Measurements from ENCODE around the gene C2orf74.
"Not testable (repeated sequence)": the region's sequence is repeated elsewhere in the genome, so short reads cannot be mapped to it uniquely, and the experiment has no call there.

C2orf74 gene

DNA sequence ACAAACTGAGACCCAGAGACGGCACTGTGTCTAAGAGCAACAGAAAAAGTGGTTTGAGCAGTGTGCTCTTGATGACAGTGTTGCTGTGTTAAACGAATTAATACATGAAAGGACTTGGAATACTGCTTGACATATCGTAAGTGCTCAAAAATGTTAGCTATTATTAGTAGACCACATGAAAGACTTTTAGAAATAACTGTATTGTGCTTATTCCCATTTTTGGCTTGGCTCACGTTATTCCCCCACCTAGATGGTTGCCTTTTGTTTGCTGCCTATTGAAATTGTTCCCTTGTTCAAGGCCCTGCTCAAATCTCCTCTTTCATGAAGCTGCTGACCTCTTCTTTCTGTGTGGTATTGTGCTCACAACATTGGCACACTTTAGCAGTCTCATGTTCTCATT, 27.8 kb upstream of the C2orf74 start:
- no peak for DNase-seq (ENCODE audit: low read depth)
- TF ChIP-seq, protein P1, sequence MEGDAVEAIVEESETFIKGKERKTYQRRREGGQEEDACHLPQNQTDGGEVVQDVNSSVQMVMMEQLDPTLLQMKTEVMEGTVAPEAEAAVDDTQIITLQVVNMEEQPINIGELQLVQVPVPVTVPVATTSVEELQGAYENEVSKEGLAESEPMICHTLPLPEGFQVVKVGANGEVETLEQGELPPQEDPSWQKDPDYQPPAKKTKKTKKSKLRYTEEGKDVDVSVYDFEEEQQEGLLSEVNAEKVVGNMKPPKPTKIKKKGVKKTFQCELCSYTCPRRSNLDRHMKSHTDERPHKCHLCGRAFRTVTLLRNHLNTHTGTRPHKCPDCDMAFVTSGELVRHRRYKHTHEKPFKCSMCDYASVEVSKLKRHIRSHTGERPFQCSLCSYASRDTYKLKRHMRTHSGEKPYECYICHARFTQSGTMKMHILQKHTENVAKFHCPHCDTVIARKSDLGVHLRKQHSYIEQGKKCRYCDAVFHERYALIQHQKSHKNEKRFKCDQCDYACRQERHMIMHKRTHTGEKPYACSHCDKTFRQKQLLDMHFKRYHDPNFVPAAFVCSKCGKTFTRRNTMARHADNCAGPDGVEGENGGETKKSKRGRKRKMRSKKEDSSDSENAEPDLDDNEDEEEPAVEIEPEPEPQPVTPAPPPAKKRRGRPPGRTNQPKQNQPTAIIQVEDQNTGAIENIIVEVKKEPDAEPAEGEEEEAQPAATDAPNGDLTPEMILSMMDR (IDR thresholded peaks at IDR 0.05; ENCODE audit: low read length, missing control alignments), result no peak
- no peak overlapping the region for H3K4me3 ChIP-seq (replicated peaks; ENCODE audit: low read depth, low read length)

DNA sequence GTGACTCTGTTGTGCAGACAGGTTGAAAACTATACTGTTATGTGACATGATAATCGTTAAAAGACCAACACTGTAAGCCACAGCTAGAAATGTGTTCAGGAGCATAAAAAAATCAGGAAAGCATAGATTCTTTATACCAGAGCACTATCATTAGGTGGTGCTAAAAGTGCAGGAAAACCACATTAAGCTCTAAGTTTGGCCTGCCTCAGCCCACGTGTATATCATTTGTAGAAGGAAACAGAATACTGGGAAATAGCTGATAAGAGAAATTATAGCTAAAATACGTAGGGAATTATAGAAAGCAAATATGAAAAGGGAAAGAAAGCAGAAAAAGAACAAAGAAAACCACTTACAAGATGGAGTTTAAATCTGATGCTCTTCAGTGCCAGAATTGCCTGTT, 26.5 kb upstream of the C2orf74 start:
- TF ChIP-seq, protein P1 (IDR thresholded peaks at IDR 0.05; ENCODE audit: low read length, missing control alignments), result peak; percentile 54
- DNase-seq (ENCODE audit: low read depth), result peak; percentile 79
- H3K4me3 ChIP-seq (replicated peaks; ENCODE audit: low read depth, low read length), result no peak overlapping the region

DNA sequence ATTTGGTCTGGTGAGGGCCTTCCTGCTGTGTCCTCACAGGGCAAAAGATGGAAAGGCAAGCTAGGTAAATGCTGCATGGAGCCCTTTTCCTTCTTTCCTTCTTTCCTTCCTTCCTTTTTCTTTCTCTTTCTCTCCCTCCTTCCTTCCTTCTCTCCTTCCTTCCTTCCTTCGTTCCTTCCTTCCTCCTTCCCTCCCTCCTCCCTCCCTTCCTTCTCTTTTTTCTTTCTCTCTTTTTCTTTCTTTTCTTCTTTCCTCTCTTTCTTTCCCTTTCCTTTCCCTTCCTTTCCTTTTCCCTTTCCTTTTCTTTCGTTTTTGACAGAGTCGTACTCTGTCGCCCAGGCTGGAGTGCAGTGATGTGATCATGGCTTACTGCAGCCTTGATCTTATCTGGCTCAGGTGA, 23.1 kb upstream of the C2orf74 start:
- no peak for DNase-seq (ENCODE audit: low read depth)
- TF ChIP-seq, protein P1 (IDR thresholded peaks at IDR 0.05; ENCODE audit: low read length, missing control alignments), result no peak
- H3K4me3 ChIP-seq (replicated peaks; ENCODE audit: low read depth, low read length), result no peak overlapping the region

DNA sequence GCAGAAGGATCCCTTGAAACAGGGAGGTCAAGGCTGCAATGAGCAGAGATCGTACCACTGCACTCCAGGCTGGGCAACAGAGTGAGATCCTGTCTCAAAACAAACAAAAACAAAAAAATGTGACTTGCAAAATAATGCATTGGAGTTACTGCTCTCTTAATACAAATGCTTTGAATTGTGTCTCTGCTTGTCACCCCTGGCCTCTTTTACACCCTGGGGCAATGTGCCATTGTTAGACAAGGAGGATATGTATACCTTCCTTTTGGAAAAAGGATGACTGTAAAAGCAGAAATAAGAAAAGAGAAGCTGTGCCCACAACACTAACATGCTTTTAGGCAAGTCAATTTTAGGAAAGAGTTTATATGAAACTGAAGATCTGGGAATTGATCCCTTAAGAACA, 20.8 kb upstream of the C2orf74 start:
- no peak for DNase-seq (ENCODE audit: low read depth)
- TF ChIP-seq, protein P1 (IDR thresholded peaks at IDR 0.05; ENCODE audit: low read length, missing control alignments), result no peak
- H3K4me3 ChIP-seq (replicated peaks; ENCODE audit: low read depth, low read length), result no peak overlapping the region

DNA sequence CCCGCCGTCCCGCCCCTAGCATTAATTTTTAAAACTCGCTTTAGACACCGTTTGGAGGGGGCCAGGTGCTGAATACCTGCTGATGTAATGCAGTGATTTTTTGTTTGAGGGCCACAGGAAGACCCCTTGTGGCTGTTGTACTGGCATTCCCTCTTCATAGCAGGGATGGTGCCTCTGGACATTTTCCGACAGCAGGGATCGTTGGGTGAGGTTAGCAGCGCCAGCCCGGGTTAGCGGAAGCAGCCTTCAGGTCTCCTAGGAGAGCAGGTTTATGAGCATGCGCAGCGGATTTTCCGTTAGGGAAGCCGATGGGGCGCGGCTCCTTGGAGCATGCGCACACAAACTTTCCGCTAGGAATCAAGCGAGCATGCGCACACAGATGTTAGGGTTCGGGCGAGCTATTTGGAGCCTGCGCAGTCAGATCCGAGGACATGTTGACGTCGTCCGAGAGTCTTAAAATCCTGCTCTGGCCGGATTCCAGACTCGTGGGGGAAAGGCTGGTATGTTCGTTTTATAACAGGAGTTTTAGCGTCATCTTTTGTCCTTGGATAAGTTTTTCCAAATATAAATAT, 17.2 kb upstream of the C2orf74 start:
- peak; percentile 99 for DNase-seq (ENCODE audit: low read depth)
- TF ChIP-seq, protein P1 (IDR thresholded peaks at IDR 0.05; ENCODE audit: low read length, missing control alignments), result no peak
- H3K4me3 ChIP-seq (replicated peaks; ENCODE audit: low read depth, low read length), result peak overlapping the region; percentile 93

DNA sequence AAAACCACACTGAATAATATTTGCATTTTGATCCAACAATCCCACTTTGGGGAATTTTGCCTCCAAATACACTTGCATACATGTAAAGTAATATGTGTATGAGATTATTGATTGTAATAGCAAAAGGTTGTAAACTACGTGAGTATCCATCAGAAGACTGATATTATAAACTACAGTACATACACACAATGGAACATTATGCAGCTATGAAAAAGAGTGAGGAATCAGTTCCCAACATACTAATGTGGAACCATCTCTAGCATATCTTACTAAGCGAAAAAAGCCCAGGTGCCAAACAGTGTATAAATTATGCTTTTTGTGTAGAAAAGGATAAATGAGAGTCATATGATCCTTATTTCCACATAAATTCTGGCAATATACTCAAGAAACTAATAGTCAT, 16.0 kb upstream of the C2orf74 start:
- TF ChIP-seq, protein P1 (IDR thresholded peaks at IDR 0.05; ENCODE audit: low read length, missing control alignments), result no peak
- H3K4me3 ChIP-seq (replicated peaks; ENCODE audit: low read depth, low read length), result peak overlapping the region; percentile 93
- no peak for DNase-seq (ENCODE audit: low read depth)

DNA sequence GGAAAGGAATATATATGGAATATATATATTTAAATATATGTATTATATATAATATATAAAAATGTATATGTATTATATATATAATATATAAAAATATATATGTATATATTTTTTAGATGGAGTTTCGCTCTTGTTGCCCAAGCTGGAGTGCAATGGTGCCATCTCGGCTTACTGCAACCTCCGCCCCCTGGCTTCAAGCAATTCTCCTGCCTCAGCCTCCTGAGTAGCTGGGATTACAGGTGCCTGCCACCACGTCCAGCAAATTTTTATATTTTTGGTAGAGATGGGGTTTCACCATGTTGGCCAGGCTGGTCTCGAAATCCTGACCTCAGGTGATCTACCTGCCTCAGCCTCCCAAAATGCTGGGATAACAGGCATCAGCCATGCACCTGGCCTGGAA, 13.9 kb upstream of the C2orf74 start:
- not testable (repeated sequence) for H3K4me3 ChIP-seq (replicated peaks; ENCODE audit: low read depth, low read length); DNase-seq (ENCODE audit: low read depth)
